ENCODE measurements around the gene GORASP1.
A peak's percentile ranks its signal among the peaks of the same experiment; 100 is the strongest.

The GORASP1 gene

DNA sequence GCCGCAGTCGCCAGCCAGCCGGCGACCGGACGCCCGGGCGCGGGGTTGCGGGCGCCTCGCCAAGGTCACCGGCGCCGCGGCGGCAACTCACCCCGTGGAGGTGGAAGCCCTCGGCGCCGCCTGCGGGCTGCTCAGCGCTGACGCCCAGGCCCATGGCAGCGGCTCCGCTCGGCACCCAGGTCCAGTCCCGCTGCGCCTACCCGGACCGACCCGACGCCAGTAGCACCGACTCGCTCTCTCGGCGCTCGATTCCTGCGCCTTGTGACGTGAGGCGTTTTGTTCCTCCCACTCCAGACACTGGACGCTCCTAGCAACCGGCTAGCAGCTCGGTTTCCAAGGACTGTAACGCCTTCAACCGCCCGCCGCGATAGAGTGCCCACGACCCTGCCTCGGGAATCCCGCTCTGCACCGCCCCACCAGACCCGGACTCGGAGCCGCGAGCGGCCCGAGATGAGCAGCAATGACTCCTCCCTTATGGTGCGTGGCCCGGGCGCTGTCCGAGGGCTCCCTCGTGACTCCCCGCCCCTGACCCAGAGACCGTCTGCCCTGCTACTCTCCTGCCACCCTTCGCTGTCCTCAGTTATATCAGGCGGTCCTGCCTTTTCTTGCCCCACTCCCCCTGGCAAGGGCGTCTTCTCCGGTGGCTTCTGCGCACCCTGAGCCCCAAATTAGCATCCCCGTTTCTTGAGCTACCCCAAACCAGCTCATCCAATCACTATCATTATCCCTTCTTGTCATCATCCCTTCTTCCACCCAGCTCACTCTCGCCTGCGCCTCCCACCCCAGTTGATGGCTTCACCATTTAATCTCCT lies at the start of gene GORASP1, which contains the start of gene TTC21A:
TSS of gene GORASP1 (minus strand) at position 240 of the 812 bp plus-strand sequence. CDS start at position 154, 86 bp downstream.
TSS of gene TTC21A (plus strand) at position 293 of the 812 bp plus-strand sequence. CDS start at position 451, 158 bp downstream.
- peak; percentile 71 for DNase-seq

DNA sequence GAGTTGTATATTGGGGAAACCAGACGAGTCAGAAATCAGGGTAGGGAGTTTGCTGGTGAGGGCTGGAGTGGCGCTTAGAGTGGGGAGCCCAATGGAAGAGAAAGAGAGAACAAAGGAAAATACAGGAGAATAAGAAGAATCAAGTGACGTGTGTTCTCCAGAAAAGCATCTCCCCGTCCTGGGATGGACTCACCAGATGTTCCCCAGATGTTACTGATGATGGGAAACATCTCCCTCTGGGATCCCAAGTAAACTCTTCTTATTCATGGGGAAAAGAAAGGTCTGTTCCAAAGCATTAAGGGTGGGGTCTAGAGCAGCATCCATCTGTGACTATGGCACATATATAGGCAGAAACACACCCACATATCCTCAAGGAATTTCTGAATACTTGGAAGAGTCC lies 49.0 kb upstream of the GORASP1 start:
- DNase-seq = no peak

- DNase-seq = no peak
Observed at GRCh38 chr3:39154280-39155021, 47.0 kb upstream of the GORASP1 start.

- no peak for DNase-seq
Observed at GRCh38 chr3:39153977-39154279, 46.5 kb upstream of the GORASP1 start.

DNA sequence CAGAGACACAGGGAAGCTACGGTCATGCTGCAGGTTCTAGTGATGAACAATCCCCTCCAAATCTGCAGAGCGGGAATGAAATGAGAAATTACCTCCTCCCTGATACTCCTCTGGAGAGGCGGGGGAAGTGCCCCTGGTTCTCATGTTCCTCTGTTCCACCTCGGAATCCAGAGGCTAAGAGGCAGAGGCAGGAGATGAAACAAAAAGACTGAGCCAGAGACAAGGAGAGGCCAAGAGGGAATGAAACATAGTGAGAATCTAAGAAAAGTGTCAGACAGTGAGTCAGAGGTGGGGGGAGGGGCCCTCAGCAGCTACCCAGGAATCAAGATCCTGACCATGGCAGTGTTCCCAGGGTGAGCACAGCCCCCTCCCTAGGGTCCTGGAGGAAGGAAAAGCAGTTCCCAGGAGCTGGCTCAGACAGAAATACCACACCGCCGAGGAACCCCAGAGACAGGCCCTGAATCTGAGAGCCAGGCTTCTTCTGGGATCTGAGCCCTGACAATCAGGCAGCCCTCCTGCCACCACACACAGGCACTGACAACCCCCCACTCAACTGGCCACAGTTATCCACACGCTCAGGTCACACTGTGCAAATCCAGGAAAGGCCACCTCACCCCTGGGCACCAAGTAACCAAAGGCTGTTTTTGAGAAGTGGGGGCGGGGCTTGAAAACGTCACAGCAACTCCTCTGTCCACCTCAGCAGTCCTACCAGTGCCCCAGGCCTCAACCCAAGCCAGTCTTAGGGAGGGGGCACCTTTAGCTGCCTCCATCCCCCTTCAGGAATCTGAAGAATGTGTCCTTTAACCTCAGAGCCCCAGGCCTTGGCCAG lies 43.6 kb upstream of the GORASP1 start:
- DNase-seq = no peak

- DNase-seq = no peak
Observed at GRCh38 chr3:39150148-39150802, 42.8 kb upstream of the GORASP1 start.

GRCh38 chr3:39149498-39150147 lies 42.2 kb upstream of the GORASP1 start:
- DNase-seq = no peak

DNA sequence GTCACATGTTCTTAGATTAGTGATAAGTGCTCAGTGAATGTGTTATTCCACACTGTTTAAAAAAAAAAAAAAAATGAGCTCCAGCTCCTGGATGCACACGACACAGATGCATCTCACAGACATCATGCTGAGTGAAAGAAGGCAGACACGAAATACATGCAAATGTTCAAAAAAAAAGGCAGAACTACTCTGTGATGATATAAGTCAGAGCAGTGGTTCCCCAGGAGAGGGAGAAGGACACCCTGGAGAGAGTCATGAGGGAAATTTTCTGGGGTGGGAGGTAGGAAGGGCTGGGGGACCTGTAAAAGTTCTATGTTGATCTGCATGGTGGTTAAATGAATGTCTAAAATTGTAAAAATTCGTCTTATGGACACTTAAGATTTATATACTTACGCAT lies 41.6 kb upstream of the GORASP1 start:
- DNase-seq = no peak

- DNase-seq = no peak
Observed at GRCh38 chr3:39148435-39149058, 41.1 kb upstream of the GORASP1 start.

DNA sequence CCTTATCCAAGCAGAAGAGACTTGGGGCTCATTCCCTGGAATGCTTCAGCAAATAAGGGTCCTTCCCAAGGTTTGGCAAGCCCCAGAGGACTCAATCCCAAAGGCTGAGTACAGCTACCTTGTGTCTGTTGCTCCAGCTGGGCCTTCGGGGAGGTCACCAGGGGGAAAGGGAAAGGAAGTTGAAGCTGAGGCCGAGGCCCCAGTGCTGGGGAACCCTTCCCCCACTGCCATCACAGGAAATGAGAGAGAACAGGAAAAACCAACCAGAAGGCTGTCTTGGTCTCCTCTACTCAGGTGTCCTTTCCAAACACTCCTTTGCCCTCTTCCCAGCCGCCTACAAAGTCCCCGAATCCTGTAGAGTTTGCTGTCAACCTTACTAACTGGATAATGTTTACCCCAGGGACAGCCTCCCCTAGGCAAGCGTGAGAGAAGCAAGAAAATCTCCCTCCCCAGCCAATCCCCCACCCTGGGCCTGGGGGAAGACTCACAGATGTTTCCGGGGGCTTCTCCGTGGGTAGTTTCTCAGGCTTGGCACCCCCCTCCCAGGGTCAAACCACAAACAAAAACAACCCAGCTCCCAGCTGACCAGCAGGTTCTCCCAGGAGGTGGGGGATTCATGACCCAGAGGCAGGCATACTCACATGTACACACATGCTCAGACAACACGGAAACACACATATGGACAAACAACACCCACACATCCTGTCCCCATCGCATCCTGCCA lies 40.4 kb upstream of the GORASP1 start:
- no peak for DNase-seq

GRCh38 chr3:39146611-39147591 lies 39.5 kb upstream of the GORASP1 start:
- no peak for DNase-seq

DNA sequence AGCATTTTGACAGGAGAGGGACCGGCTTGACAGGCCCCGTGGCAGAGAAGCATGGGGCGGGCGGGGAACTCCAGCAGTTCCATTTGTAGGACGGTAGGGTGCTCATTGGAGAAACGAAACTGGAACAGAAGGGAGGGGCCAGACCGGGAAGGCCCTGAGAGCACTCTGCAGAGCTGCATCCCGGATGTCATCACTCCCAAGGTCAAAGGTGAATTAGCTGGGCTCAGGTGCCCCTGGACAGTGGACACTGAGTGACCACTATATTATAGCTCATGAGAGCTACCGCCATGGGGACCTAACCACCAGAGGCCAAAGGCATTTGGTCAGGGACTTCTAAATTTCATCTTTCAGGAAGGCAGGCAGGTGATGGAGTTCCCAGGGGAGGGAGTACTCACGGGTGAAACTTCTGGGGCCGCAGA lies 38.7 kb upstream of the GORASP1 start:
- no peak for DNase-seq

GRCh38 chr3:39144748-39145380 lies 37.4 kb upstream of the GORASP1 start:
- no peak for DNase-seq

GRCh38 chr3:39144095-39144747 lies 36.8 kb upstream of the GORASP1 start:
- DNase-seq = peak; percentile 5

GRCh38 chr3:39143051-39143885 lies 35.8 kb upstream of the GORASP1 start:
- DNase-seq = no peak

DNA sequence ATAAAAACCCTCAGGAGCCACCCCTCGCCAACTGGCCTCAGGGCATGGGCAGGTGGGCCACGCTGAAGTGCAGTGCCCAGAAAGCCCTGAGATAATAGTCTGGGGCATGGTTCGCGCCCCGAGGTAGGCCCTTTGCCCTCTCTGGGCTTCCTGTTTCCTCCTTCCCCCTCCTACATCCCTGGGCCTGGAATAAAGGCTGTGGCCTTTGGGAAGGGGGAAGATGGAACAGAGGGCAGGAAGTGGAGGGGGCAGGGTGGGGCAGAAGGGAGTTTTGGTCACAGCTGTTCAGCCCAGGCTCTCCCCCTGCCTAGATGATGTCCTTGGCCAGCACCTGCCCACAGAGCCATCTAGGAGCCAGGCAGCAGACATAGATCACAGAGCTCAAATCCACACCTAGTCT lies 34.6 kb upstream of the GORASP1 start:
- peak; percentile 47 for DNase-seq

GRCh38 chr3:39141171-39141995 lies 34.0 kb upstream of the GORASP1 start:
- DNase-seq = no peak

Data from NCI-H146 (cell line).